B cell (primary cell): Measurements from ENCODE around the gene CLEC2L. TPM values are rescaled to one million over a fixed set of nuclear protein-coding genes. Genes with fewer than 3 reads are reported as not detected.

Source experiments
- ATAC-seq: fragments of 200-7000 bp; cut with Tn5 transposase; one replicate; pipeline ENCODE4 v1.10.0; 2021; ENCODE audit warnings: low read depth, mild to moderate bottlenecking, moderate number of reproducible peaks, moderate library complexity
- CTCF ChIA-PET: fragments of 350-600 bp; sonication (Branson Sonifier 250); formaldehyde crosslinking; loops from one replicate; lab custom pipeline; 2021; ENCODE audit warnings: antibody characterized with exemption, inconsistent platforms; lab: Charles Lee
- POLR2A ChIA-PET: fragments of 350-600 bp; sonication (Branson Sonifier 250); formaldehyde crosslinking; loops from one replicate; lab custom pipeline; 2021; ENCODE audit warnings: antibody characterized with exemption; lab: Charles Lee
- DNase-seq: peaks from one replicate; pipeline ENCODE4 v3.0.0; 2013
- H2AFZ ChIP-seq: 2 replicates; pipeline ENCODE4 v1.6.1; 2012; ENCODE audit warnings: mild to moderate bottlenecking, low read depth, low read length; ENCODE audit not compliant: insufficient read depth, poor library complexity, severe bottlenecking
- H3K27ac ChIP-seq, 2 donors: 1 replicate in 1 of 2; 2 replicates in 1 of 2; pipeline ENCODE4 v1.5.1; 2012 to 2013; ENCODE audit warnings: low read length in 2 of 2, mild to moderate bottlenecking in 2 of 2, moderate library complexity in 1 of 2
- H3K27me3 ChIP-seq, 4 experiments: fragments of 200-600 bp in 1 of 4; sonication (generic) in 1 of 4; replicated peaks in 1 of 4; 1 replicate in 2 of 4; 2 replicates in 2 of 4; pipeline versions ENCODE4 v1.6.1 to v1.7.0; 2013 to 2016; ENCODE audit warnings: low read length in 3 of 4, mild to moderate bottlenecking in 2 of 4, mixed read lengths in 1 of 4, moderate library complexity in 1 of 4; ENCODE audit not compliant: insufficient read depth in 4 of 4, control insufficient read depth in 3 of 4; ENCODE audit errors: control extremely low read depth in 1 of 4
- H3K36me3 ChIP-seq, 2 experiments: replicated peaks in 1 of 2; 1 replicate in 1 of 2; 2 replicates in 1 of 2; pipeline versions ENCODE4 v1.6.1 to v1.7.1; 2013; ENCODE audit warnings: low read length in 1 of 2; ENCODE audit not compliant: insufficient read depth in 2 of 2, control insufficient read depth in 1 of 2; ENCODE audit errors: control extremely low read depth in 1 of 2, extremely low read depth in 1 of 2
- H3K4me1 ChIP-seq, 2 donors: fragments of 200-600 bp in 1 of 2; sonication (generic) in 1 of 2; 1 replicate in 1 of 2; 2 replicates in 1 of 2; pipeline versions ENCODE4 v1.5.1 to v1.6.1; 2013 to 2017; ENCODE audit warnings: low read length in 2 of 2; ENCODE audit not compliant: control insufficient read depth in 2 of 2, insufficient read depth in 2 of 2
- H3K4me2 ChIP-seq: replicated peaks from 2 replicates; pipeline ENCODE3; 2012; ENCODE audit warnings: mild to moderate bottlenecking, low read depth, low read length; ENCODE audit not compliant: poor library complexity, severe bottlenecking
- H3K4me3 ChIP-seq, 5 experiments: fragments of 200-600 bp in 1 of 5; sonication (generic) in 1 of 5; 1 replicate in 3 of 5; 2 replicates in 2 of 5; pipeline versions ENCODE4 v1.5.1 to v1.7.0; 2011 to 2016; ENCODE audit warnings: low read length in 4 of 5, mild to moderate bottlenecking in 4 of 5, low read depth in 2 of 5, control low read depth in 1 of 5, moderate library complexity in 1 of 5; ENCODE audit not compliant: insufficient read depth in 1 of 5; ENCODE audit errors: control extremely low read depth in 1 of 5, extremely low read depth in 1 of 5
- H3K79me2 ChIP-seq: fragments of 200-600 bp; sonication (generic); one replicate; pipeline ENCODE4 v1.6.0; 2016; ENCODE audit warnings: low read length; ENCODE audit not compliant: control insufficient read depth, insufficient read depth
- H3K9ac ChIP-seq: fragments of 200-600 bp; sonication (generic); 2 replicates; pipeline ENCODE4 v1.6.1; 2017; ENCODE audit warnings: mild to moderate bottlenecking, low read length, moderate library complexity
- H3K9me3 ChIP-seq, 3 donors: one replicate each; pipeline versions ENCODE4 v1.6.1 to v1.7.1; 2013; ENCODE audit warnings: low read length in 2 of 3; ENCODE audit not compliant: control insufficient read depth in 2 of 3, insufficient read depth in 1 of 3; ENCODE audit errors: control extremely low read depth in 1 of 3
- H4K20me1 ChIP-seq: 2 replicates; pipeline ENCODE4 v1.6.0; 2012; ENCODE audit warnings: mild to moderate bottlenecking, low read length; ENCODE audit not compliant: insufficient read depth, control insufficient read depth, poor library complexity, severe bottlenecking
- H3K27ac Mint-ChIP-seq: one replicate; pipeline ENCODE4 v1.8.0; 2021; ENCODE audit warnings: mixed read lengths
- H3K27me3 Mint-ChIP-seq: one replicate; pipeline ENCODE4 v1.8.0; 2021; ENCODE audit warnings: mixed read lengths
- H3K4me1 Mint-ChIP-seq: one replicate; pipeline ENCODE4 v1.8.0; 2021; ENCODE audit warnings: mixed read lengths
- H3K4me3 Mint-ChIP-seq: one replicate; pipeline ENCODE4 v1.8.0; 2021; ENCODE audit warnings: mixed read lengths
- H3K9me3 Mint-ChIP-seq: one replicate; pipeline ENCODE4 v1.8.0; 2022; ENCODE audit warnings: mixed read lengths; ENCODE audit not compliant: insufficient read depth
- CTCF ChIP-seq: fragments of 200-600 bp; IDR thresholded peaks from one replicate; pipeline ENCODE4 v1.8.0; 2022; ENCODE audit warnings: antibody characterized with exemption, mild to moderate bottlenecking
- EZH2 ChIP-seq: IDR thresholded peaks from 2 replicates; pipeline ENCODE4 v1.6.1; 2012; ENCODE audit warnings: borderline replicate concordance, low read depth, mild to moderate bottlenecking, moderate library complexity, low read length; ENCODE audit not compliant: insufficient read depth, poor library complexity, severe bottlenecking
- WGBS: methylation state at CpG from one replicate; pipeline ENCODE4 v1.1.5; 2013; ENCODE audit warnings: missing lambda C conversion rate; ENCODE audit not compliant: insufficient coverage; 5-methylcytosine and 5-hydroxymethylcytosine counted together
- intact Hi-C: fragments of 100-400 bp; cut with micrococcal nuclease; formaldehyde crosslinking; loops from one replicate; pipeline ENCODE4 v1.10.0; 2022
- polyA plus RNA-seq: library from polyadenylated mRNA; depleted of rRNA; stranded (reverse); fragments of >200 nt; gene quantifications from 2 replicates; pipeline ENCODE4 v1.2.3, GENCODE V29; 2012
- total RNA-seq, 2 donors: library from RNA; stranded (reverse); fragments of 120-200 nt in 1 of 2; gene quantifications; 1 replicate in 1 of 2; 2 replicates in 1 of 2; pipeline versions ENCODE4 v1.2.3 to v1.2.4, GENCODE V29; 2013 to 2022

CLEC2L gene
- total and polyA plus RNA-seq, 2 donors (not counting 1 experiment from before 2014, with no cell fraction given), result not detected

DNA sequence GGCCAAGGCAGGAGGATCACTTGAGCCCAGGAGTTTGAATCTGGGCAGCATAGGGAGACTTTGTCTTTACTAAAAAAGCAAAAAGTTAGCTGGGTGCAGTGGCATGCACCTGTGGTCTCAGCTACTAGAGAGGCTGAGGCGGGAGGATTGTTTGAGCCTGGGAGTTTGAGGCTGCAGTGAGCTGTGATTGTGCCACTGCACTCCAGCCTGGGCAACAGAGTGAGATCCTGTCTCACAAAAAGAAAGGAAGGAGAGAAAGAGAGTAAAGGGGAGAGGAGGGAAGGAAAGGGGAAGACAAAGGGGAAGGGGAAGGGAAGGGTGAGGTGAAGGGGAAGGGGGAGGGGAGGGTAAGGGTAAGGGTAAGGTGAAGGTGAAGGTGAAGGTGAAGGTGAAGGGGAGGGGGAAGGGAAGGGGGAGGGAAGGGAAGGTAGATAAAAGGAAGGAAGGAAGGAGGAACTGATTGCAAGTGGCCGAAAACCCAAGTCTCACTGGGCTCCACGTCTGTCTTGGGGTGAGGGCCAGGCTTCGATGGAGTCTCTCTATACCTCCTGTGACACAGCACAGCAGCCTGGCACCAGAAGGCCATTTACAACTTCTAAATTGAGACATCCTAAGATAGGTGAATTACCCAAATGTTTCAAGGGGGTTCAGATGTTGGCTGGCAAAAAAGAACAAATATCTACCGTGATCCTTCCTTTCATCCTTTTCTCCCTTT is 36.0 kb upstream of the CLEC2L start:
- Histone ChIP-seq H4K20me1 (no peaks in the 10 kb centered on the region), H3K9me3 (peaks cover 0 to 14% (median 0%) of the 10 kb centered on the region in 3 donors), H3K79me2 (no peaks in the 10 kb centered on the region), H3K27me3 (peaks cover 0 to 22% (median 6%) of the 10 kb centered on the region in 4 experiments), H2AFZ (no peak overlapping the region), H3K27ac (no peak overlapping the region), H3K4me2 (no peak overlapping the region), H3K9ac (no peak overlapping the region), H3K36me3 (no peaks in the 10 kb centered on the region), H3K4me3 (no peak overlapping the region), H3K4me1 (peaks cover 12 to 15% of the 10 kb centered on the region in 2 donors)
- intact Hi-C loops, result no loop called here
- ChIA-PET POLR2A (no interaction called here), CTCF (interaction anchor here (0.6 kb wide), 1 partner anchor 50 kb away, joined by 4 read pairs; no protein-coding TSS in a partner anchor)
- Mint-ChIP-seq H3K27me3 (peaks cover 23% of the 10 kb centered on the region), H3K4me3 (no peak overlapping the region), H3K4me1 (peaks cover 3% of the 10 kb centered on the region), H3K9me3 (peaks cover 5% of the 10 kb centered on the region), H3K27ac (no peak overlapping the region)
- 96% methylated on average over 2 of the region's 5 CpGs for WGBS
- DNase-seq (no peak), ATAC-seq (no peak)
- TF ChIP-seq CTCF, result no peak
- no peak for TF ChIP-seq EZH2

DNA sequence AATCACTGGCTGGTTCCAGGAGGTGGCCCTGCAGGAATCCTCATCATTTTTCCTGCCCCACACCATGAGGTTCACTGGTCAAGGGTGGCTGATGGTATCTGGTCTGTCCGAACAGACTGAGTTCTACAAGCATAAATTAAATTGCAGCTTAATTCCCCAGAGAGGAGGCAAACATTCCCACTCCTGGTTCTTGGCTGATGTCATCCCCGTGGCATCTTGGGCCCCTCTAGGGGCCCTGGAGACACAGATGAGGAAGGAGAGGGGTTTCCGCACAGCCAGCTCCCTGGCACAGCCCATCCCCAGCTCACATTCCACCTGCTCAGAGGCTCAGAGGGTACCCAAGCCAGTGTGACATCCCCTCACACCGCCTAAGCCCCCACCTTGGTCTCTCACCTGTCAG is 34.7 kb upstream of the CLEC2L start:
- Histone ChIP-seq H3K4me3 (no peak overlapping the region), H3K4me2 (no peak overlapping the region), H3K27ac (no peak overlapping the region), H3K9me3 (peaks cover 0 to 14% (median 0%) of the 10 kb centered on the region in 3 donors), H3K4me1 (peaks cover 3% of the 10 kb centered on the region in 2 donors), H3K79me2 (no peaks in the 10 kb centered on the region), H3K36me3 (no peaks in the 10 kb centered on the region), H2AFZ (no peak overlapping the region), H3K27me3 (peaks cover 0 to 13% (median 3%) of the 10 kb centered on the region in 4 experiments), H4K20me1 (no peaks in the 10 kb centered on the region), H3K9ac (no peak overlapping the region)
- POLR2A ChIA-PET, result no interaction called here
- CTCF ChIA-PET, result no interaction called here
- Mint-ChIP-seq H3K9me3 (peaks cover 9% of the 10 kb centered on the region), H3K4me1 (peaks cover 2% of the 10 kb centered on the region), H3K27ac (no peak overlapping the region), H3K4me3 (no peak overlapping the region), H3K27me3 (peaks cover 23% of the 10 kb centered on the region)
- intact Hi-C loops, result no loop called here
- ATAC-seq (no peak), DNase-seq (no peak)
- 90% methylated on average over 1 of the region's 4 CpGs for WGBS
- TF ChIP-seq CTCF, result no peak
- no peak for TF ChIP-seq EZH2
